Lower lobe of right lung (tissue), 2 donors: Measurements from ENCODE around the gene MRPL24. TPM values are rescaled to one million over a fixed set of nuclear protein-coding genes. Genes with fewer than 3 reads are reported as not detected.

Experiments
- ATAC-seq, 2 donors: fragments of 200-7000 bp; cut with Tn5 transposase; one replicate each; pipeline ENCODE4 v1.9.1; 2020 to 2022; ENCODE audit warnings: mild to moderate bottlenecking in 2 of 2, moderate library complexity in 2 of 2
- DNase-seq: peaks from one replicate; pipeline ENCODE4 v3.0.0-alpha.2; 2020
- H3K27ac ChIP-seq: fragments of 200-600 bp; one replicate; pipeline ENCODE4 v1.8.0; 2022
- H3K27me3 ChIP-seq: fragments of 200-600 bp; one replicate; pipeline ENCODE4 v1.8.0; 2022; ENCODE audit warnings: low read depth
- H3K36me3 ChIP-seq: fragments of 200-600 bp; one replicate; pipeline ENCODE4 v1.8.0; 2022; ENCODE audit warnings: mild to moderate bottlenecking
- H3K4me1 ChIP-seq: fragments of 200-600 bp; one replicate; pipeline ENCODE4 v1.8.0; 2022
- H3K4me3 ChIP-seq: fragments of 200-600 bp; one replicate; pipeline ENCODE4 v1.8.0; 2022; ENCODE audit warnings: mild to moderate bottlenecking
- H3K9me3 ChIP-seq: fragments of 200-600 bp; one replicate; pipeline ENCODE4 v1.8.0; 2022
- CTCF ChIP-seq: fragments of 200-600 bp; IDR thresholded peaks from one replicate; pipeline ENCODE4 v1.8.0; 2022; ENCODE audit warnings: antibody characterized with exemption, mild to moderate bottlenecking
- intact Hi-C: fragments of 100-400 bp; cut with DNase I; formaldehyde crosslinking; loops from one replicate; pipeline ENCODE4 v1.11.0; 2022
- total RNA-seq: library from RNA; stranded (reverse); fragmentation: NEBNext Ultra II Directional; extraction: Animal tissue kit (Norgen Biotek cat#: 25700); gene quantifications from one replicate; pipeline ENCODE4 v1.2.1, GENCODE V29; 2021
- donor health status: DM: no; HTN: yes; CAD: no; lungs with severe emphysema.

MRPL24 gene
- total RNA-seq, 1 donor from 2014 or later = 43.7 TPM

DNA sequence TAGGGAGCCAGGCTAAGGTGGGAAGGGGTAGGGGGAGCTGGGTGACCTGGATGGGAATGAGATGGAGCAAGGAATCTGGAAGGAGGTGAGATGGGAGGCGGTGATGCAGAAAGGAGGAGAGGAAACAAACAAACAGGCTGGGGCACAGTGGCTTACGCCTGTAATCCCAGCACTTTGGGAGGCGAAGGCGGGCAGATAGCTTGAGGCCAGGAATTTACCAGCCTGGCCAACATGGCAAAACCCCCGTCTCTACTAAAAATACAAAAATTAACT, 46.3 kb downstream of the MRPL24 start:
- peaks cover 17% of the 10 kb centered on the region for H3K4me1 ChIP-seq
- peaks cover 38% of the 10 kb centered on the region for H3K27me3 ChIP-seq
- ATAC-seq (no peak), DNase-seq (no peak)
- no peak overlapping the region for H3K4me3 ChIP-seq
- TF ChIP-seq CTCF = no peak
- H3K27ac ChIP-seq = no peak overlapping the region
- intact Hi-C loops = no loop called here
- H3K9me3 ChIP-seq = no peaks in the 10 kb centered on the region
- no peaks in the 10 kb centered on the region for H3K36me3 ChIP-seq

DNA sequence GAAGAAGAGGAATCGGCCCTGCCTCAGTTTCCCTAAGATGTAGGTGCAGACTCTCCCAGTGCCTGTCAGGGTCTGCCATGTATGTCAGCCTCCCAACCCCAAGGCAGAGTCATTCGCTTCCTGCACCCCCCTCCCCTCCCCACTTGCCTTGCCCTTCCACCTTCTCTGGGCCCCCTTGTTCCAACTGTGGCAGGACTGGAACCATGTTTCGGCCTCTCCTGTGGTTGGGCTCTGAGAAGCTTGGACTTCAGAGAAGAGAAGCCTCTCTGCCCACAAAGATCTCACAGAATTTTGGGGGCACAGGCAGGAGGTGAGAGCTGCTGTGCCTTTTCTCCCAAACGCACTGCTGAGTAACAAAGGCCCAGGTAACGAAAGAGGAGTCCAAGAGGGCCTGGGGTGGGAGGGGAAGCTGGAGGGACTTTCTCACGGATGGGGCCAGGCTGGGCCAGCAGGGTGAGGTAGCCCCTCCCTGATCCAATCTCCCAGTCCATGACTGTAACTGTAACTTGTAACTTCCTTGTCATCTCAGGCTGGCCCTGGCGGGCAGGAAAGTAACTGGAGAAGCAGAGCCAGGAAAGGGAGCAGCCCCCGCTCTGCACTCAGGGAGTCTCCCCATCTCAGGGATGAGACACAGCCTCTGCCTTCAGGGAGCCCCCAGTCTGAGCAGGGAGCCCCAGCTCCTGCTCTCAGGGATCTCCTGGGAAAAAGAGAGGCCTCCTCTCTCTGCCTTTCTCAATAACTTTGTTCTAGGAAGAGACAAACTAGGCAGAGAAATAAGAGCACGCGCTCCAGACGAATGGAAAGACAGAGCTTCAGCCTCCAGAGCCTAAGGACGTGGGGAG, 46.8 kb downstream of the MRPL24 start:
- Histone ChIP-seq H3K4me1 (peaks cover 22% of the 10 kb centered on the region), H3K27ac (no peak overlapping the region), H3K4me3 (no peak overlapping the region), H3K36me3 (no peaks in the 10 kb centered on the region), H3K27me3 (peaks cover 39% of the 10 kb centered on the region), H3K9me3 (no peaks in the 10 kb centered on the region)
- ATAC-seq (no peak), DNase-seq (no peak)
- TF ChIP-seq CTCF = no peak
- intact Hi-C loops = no loop called here

GRCh38 chr1:156692925-156693847, 47.7 kb downstream of the MRPL24 start:
- H3K4me1 ChIP-seq = peaks cover 23% of the 10 kb centered on the region
- H3K9me3 ChIP-seq = no peaks in the 10 kb centered on the region
- no peak overlapping the region for H3K27ac ChIP-seq
- ATAC-seq (peak; percentile 52 to 72), DNase-seq (peak; percentile 61)
- no peak overlapping the region for H3K4me3 ChIP-seq
- peaks cover 47% of the 10 kb centered on the region for H3K27me3 ChIP-seq
- H3K36me3 ChIP-seq = no peaks in the 10 kb centered on the region
- no peak for TF ChIP-seq CTCF
- intact Hi-C loops = no loop called here

DNA sequence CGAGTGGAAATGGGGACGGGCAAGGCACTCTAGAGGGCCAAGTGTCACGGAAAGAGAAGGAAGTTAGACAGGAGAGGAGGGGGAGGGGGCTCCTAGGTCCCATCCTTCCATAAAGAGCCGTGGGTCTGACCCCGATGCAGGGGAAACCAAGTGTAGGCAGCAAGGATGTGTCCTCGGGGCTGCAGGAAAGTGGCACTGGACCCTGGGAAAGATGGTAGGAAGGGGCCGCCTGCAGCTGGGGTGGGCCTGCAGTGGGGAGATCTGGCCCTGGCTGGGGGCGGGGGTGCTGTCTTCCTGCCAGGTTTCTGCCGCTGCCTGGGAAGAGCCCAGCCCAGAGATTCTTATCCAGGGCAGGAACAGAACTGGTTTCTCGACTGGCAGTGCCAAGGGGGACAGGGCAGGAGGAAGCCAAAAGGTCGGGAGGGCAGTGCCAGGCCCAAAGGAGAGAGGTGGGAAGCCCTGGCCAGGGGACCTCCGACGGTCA, 48.4 kb downstream of the MRPL24 start:
- Histone ChIP-seq H3K27ac (no peak overlapping the region), H3K36me3 (no peaks in the 10 kb centered on the region), H3K4me1 (peaks cover 23% of the 10 kb centered on the region), H3K27me3 (peaks cover 50% of the 10 kb centered on the region), H3K9me3 (no peaks in the 10 kb centered on the region), H3K4me3 (no peak overlapping the region)
- intact Hi-C loops = no loop called here
- ATAC-seq (peak; percentile 27 to 34), DNase-seq (no peak)
- TF ChIP-seq CTCF = no peak

- DNase-seq = no peak
- intact Hi-C loops = no loop called here
Observed at GRCh38 chr1:156691665-156692440, 49.0 kb downstream of the MRPL24 start.

More at GRCh38 chr1:156691665-156692440, 49.0 kb downstream of the MRPL24 start:
- TF ChIP-seq CTCF = no peak
- H3K4me3 ChIP-seq = no peak overlapping the region
- ATAC-seq = peak; percentile 10 to 34
- peaks cover 56% of the 10 kb centered on the region for H3K27me3 ChIP-seq
- H3K36me3 ChIP-seq = no peaks in the 10 kb centered on the region
- H3K27ac ChIP-seq = no peak overlapping the region
- H3K9me3 ChIP-seq = no peaks in the 10 kb centered on the region
- peaks cover 23% of the 10 kb centered on the region for H3K4me1 ChIP-seq
